ENCODE data around the gene GPR150.

GRCh38 chr5:95633671-95634070, 13.8 kb downstream of the GPR150 start:
- TF ChIP-seq, protein P1, sequence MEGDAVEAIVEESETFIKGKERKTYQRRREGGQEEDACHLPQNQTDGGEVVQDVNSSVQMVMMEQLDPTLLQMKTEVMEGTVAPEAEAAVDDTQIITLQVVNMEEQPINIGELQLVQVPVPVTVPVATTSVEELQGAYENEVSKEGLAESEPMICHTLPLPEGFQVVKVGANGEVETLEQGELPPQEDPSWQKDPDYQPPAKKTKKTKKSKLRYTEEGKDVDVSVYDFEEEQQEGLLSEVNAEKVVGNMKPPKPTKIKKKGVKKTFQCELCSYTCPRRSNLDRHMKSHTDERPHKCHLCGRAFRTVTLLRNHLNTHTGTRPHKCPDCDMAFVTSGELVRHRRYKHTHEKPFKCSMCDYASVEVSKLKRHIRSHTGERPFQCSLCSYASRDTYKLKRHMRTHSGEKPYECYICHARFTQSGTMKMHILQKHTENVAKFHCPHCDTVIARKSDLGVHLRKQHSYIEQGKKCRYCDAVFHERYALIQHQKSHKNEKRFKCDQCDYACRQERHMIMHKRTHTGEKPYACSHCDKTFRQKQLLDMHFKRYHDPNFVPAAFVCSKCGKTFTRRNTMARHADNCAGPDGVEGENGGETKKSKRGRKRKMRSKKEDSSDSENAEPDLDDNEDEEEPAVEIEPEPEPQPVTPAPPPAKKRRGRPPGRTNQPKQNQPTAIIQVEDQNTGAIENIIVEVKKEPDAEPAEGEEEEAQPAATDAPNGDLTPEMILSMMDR (IDR thresholded peaks at IDR 0.05) = no peak
- no peak for TF ChIP-seq POLR2A (IDR thresholded peaks at IDR 0.05; ENCODE audit: low read depth)
- no peak for TF ChIP-seq EP300 (IDR thresholded peaks at IDR 0.05)
- no peak for TF ChIP-seq POLR2AphosphoS5 (IDR thresholded peaks at IDR 0.05)

Data from esophagus muscularis mucosa (tissue), 4 donors.